Stromal cell of bone marrow (primary cell): ENCODE results near the gene CSNK1D.
"Not testable (repeated sequence)": the region's sequence is repeated elsewhere in the genome, so short reads cannot be mapped to it uniquely, and the experiment has no call there.

Experiments used
- DNase-seq: peaks from one replicate; pipeline ENCODE4 v3.0.0-alpha.2; 2012; ENCODE audit warnings: low read depth

The CSNK1D gene

DNA sequence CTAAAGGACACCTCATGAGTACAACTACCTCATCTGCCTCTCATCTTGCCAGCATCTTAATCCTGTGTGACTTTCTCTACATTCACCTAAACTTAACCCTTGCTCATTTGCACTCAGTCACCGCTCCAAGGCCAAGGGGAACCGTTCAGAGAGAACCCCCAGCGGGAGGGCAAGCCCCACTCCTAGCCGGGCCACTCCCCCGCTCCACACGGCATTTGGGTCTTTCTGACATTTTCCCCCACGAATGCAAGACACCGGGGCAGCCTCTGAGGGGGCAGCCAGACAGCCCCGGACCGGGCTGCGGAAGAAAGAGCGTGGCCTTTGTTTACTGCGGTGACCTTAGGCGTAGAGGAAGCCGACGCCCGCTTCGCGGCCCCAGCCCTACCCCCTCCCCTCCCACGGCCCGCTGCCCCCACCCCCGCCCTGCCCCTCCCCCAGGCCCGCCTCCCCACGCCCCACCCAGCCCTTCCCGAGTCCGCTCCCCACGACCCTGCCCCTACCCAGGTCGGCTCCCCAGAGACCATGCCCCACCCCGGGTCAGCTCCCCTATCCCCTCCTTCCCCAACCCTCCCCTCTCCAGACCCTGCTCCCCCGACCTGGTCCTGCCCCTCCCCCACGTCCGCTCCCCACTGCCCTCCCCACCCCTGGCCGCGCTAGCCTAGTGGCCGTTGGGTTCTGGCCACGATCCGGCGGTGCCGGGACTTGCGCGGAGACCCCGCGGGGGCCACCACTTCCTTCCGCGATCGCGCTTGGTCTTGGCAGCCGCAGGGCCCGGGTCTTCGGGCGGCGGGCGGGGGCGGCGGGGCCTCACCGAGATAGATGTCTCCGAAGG is 789 bp downstream of the CSNK1D start:
- DNase-seq: no peak

GRCh38 chr17:82271401-82271800 is 2.1 kb downstream of the CSNK1D start:
- DNase-seq: no peak

GRCh38 chr17:82270651-82271050 is 2.8 kb downstream of the CSNK1D start:
- DNase-seq: no peak

GRCh38 chr17:82269882-82270500 is 3.5 kb downstream of the CSNK1D start:
- no peak for DNase-seq

DNA sequence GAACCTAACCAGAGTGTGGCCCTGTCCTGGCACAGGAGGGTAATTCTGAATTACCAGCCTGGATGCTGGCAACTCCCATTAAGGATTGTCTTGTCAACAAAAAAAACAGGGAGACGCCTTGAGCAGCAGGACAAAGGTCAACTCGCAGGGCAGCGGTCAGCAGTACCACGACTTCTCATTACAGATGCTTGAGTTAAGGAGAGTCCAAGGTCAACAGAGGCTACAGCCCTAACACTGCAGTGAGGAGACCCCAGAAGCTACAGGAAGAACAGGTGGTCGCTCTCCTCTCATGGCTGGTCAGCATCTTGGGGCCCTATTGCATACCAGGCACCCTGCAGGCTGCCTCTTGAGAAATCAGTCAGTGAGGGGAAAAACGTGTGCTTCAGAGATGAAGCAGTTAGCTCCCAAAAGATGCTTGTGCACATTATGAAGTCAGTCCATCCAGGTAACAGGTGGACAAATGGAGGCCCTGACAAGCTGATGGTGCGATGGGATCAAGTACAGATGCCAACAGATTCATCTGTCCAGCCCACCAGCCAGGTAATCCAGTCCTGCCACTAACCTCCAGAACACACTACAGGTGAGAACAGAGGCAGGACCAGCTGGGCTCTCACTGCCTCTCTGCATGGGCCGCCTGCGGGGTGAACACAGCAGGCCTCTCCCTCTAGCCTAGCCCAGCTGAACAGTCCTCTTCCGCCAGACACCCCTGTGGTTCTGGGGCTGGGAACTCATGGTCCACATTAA is 4.2 kb downstream of the CSNK1D start:
- DNase-seq: no peak

GRCh38 chr17:82267575-82268379 is 5.7 kb downstream of the CSNK1D start:
- peak; percentile 97 for DNase-seq

DNA sequence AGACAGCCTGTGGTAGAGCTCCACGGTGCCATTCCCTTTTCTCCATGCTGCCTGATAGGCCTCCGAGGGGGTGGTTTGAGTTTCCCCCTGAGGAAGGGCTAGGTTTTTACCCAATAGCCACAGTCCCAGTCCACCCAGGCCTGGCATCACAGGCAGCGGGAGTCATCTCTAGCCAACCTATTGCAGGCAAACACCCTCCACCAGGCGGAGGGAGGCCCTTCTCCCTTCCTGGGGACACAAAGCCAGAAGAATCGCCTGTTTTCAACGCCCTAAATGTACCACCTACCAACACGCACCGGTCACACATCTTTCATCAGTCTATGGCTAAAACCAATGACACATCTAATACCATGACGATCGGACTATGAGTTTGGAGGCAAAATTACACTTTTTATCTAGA is 7.4 kb downstream of the CSNK1D start:
- DNase-seq: no peak

DNA sequence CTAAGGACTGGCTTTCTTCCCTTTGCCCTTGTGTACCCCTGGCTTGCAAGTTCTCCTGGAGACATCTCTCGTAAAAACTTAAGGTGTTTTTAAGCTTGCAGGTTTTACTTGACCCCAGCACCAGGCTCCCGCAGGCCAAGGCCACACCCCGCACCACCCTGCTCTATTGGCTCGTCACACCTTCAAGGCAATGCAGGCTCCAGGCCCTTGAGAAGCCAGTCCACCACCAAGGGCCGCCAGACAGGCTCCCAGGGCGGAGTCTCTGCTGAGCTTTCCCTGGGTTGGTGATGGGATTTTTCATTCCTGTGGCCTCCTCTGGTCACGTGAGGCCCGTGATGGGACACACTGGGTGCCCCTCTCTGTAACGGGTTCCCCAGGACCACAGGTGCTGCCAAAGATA is 9.9 kb downstream of the CSNK1D start:
- DNase-seq: no peak

- no peak for DNase-seq
Measured at GRCh38 chr17:82262344-82262743, 11.2 kb downstream of the CSNK1D start.

GRCh38 chr17:82259972-82260961 is 13.2 kb downstream of the CSNK1D start:
- not testable (repeated sequence) for DNase-seq

GRCh38 chr17:82258555-82258954 is 14.9 kb downstream of the CSNK1D start:
- DNase-seq: no peak

DNA sequence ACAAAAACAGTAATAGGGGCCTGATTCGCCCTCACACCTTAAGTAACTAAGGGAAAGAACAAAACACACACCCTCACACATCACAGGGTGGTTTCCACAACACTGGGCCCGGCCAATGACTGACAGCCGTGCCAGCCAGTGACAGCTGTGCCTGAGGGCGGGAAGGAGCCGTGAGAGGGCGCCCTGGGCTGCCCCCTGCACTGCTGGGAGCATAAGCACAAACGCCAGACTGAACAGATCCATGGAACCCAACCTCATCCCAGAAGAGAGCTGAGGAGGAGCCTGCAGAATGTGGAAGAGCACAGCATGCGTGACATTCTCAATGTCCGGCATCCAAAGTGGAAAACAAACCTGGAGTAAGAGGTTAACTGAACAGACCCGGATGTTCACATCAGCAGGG is 16.0 kb downstream of the CSNK1D start:
- no peak for DNase-seq

GRCh38 chr17:82256242-82256885 is 17.1 kb downstream of the CSNK1D start:
- DNase-seq: no peak

DNA sequence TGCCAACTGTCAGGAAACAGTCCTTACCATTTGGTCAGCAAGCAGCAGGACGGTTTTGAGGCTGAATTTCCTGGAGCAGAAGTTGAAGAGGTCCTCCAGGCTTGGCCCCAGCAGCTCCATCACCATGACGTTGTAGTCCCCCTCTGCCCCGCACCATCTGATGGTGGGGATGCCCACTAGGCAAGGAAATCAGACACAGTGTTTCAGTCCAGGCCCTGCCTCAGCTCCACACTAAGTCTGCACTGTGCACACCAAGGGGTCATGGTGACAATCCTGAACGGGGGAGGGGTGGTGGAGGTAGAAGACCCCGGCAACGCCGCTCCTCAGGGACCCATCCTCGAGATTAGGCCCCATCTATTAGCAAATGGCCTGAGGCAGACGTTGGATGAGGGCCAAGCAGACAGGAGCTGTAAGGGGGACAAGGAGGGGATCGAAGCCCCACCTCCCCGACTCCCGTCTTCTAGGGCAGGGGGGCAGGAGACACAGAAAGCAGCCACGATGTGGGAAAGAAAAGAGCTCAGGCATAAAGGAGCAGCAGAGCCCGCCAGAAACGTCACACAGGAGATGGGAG is 18.0 kb downstream of the CSNK1D start:
- DNase-seq: no peak

DNA sequence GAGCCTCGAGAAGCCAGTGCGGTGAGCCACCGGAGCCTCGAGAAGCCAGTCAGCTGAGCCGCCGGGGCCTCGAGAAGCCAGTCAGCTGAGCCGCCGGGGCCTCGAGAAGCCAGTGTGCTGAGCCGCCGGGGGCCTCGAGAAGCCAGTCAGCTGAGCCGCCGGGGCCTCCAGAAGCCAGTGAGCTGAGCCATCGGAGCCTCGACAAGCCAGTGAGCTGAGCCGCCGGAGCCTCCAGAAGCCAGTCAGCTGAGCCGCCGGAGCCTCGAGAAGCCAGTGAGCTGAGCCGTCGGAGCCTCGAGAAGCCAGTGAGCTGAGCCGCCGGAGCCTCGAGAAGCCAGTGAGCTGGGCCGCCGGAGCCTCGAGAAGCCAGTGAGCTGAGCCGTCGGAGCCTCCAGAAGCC is 18.8 kb downstream of the CSNK1D start:
- not testable (repeated sequence) for DNase-seq

DNA sequence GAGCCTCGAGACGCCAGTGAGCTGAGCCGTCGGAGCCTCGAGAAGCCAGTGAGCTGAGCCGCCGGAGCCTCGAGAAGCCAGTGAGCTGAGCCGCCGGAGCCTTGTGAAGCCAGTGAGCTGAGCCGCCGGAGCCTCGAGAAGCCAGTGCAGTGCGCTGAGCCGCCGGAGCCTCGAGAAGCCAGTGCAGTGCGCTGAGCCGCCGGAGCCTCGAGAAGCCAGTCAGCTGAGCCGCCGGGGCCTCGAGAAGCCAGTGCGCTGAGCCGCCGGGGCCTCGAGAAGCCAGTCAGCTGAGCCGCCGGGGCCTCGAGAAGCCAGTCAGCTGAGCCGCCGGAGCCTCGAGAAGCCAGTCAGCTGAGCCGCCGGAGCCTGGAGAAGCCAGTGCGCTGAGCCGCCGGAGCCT is 19.4 kb downstream of the CSNK1D start:
- DNase-seq: not testable (repeated sequence)

- DNase-seq: no peak
Measured at GRCh38 chr17:82253179-82253544, 20.3 kb downstream of the CSNK1D start.

- DNase-seq: no peak
Measured at GRCh38 chr17:82252511-82253178, 20.9 kb downstream of the CSNK1D start.

- no peak for DNase-seq
Measured at GRCh38 chr17:82250868-82251500, 22.5 kb downstream of the CSNK1D start.
